GM21390 (cell line): Measurements from ENCODE around the gene RNF213.
"Not testable (repeated sequence)": the region's sequence is repeated elsewhere in the genome, so short reads cannot be mapped to it uniquely, and the experiment has no call there.

Experiments
- ATAC-seq: cut with Tn5 transposase; IDR thresholded peaks from one replicate; pipeline ENCODE4 v1.9.1; 2021; ENCODE audit not compliant: unreplicated experiment

The RNF213 gene

GRCh38 chr17:80291691-80292487, 31.2 kb downstream of the RNF213 start:
- no peak for ATAC-seq

- ATAC-seq, result no peak
These were observed 31.9 kb downstream of the RNF213 start for GRCh38 chr17:80292521-80292971.

GRCh38 chr17:80294210-80294609, 33.6 kb downstream of the RNF213 start:
- no peak for ATAC-seq

GRCh38 chr17:80294653-80295052, 34.0 kb downstream of the RNF213 start:
- ATAC-seq, result no peak

GRCh38 chr17:80295146-80295545, 34.5 kb downstream of the RNF213 start:
- ATAC-seq, result no peak

GRCh38 chr17:80295559-80295958, 34.9 kb downstream of the RNF213 start:
- no peak for ATAC-seq

- no peak for ATAC-seq
These were observed 35.6 kb downstream of the RNF213 start for GRCh38 chr17:80296221-80296620.

GRCh38 chr17:80297996-80298560, 37.4 kb downstream of the RNF213 start:
- ATAC-seq, result no peak

- not testable (repeated sequence) for ATAC-seq
These were observed 38.9 kb downstream of the RNF213 start for GRCh38 chr17:80299350-80300100.

- ATAC-seq, result not testable (repeated sequence)
These were observed 40.1 kb downstream of the RNF213 start for GRCh38 chr17:80300756-80301155.

GRCh38 chr17:80303824-80304223, 43.2 kb downstream of the RNF213 start:
- ATAC-seq, result no peak

- ATAC-seq, result no peak
These were observed 47.5 kb downstream of the RNF213 start for GRCh38 chr17:80307994-80308691.

GRCh38 chr17:80308692-80309517, 48.3 kb downstream of the RNF213 start:
- no peak for ATAC-seq

- ATAC-seq, result no peak
These were observed 50.7 kb downstream of the RNF213 start for GRCh38 chr17:80311216-80311827.

GRCh38 chr17:80312621-80313135, 52.0 kb downstream of the RNF213 start:
- no peak for ATAC-seq

GRCh38 chr17:80313160-80313829, 52.6 kb downstream of the RNF213 start:
- ATAC-seq, result no peak

- ATAC-seq, result not testable (repeated sequence)
These were observed 53.3 kb downstream of the RNF213 start for GRCh38 chr17:80313946-80314345.

GRCh38 chr17:80315517-80316182, 55.0 kb downstream of the RNF213 start:
- ATAC-seq, result no peak

- ATAC-seq, result no peak
These were observed 55.8 kb downstream of the RNF213 start for GRCh38 chr17:80316431-80316830.
